ENCODE results near the gene E2F8.

Gene E2F8

GRCh38 chr11:19218786-19219460 is 21.8 kb downstream of the E2F8 start:
- DNase-seq, result no peak

GRCh38 chr11:19218216-19218615 is 22.5 kb downstream of the E2F8 start:
- no peak for DNase-seq

- no peak for DNase-seq
These were observed 23.9 kb downstream of the E2F8 start for GRCh38 chr11:19216709-19217374.

GRCh38 chr11:19216021-19216420 is 24.7 kb downstream of the E2F8 start:
- DNase-seq, result no peak

GRCh38 chr11:19209617-19210370 is 31.0 kb downstream of the E2F8 start:
- DNase-seq, result no peak

GRCh38 chr11:19208959-19209546 is 31.7 kb downstream of the E2F8 start:
- no peak for DNase-seq

- DNase-seq, result no peak
These were observed 32.6 kb downstream of the E2F8 start for GRCh38 chr11:19208181-19208580.

- DNase-seq, result no peak
These were observed 35.9 kb downstream of the E2F8 start for GRCh38 chr11:19204836-19205235.

GRCh38 chr11:19201737-19202605 is 38.8 kb downstream of the E2F8 start, which contains the start of gene CSRP3:
Gene CSRP3, minus strand, starts transcription at chr11:19201983. Its CDS starts 9,535 bp downstream, at chr11:19192448.
- DNase-seq, result no peak

GRCh38 chr11:19200410-19201201 is 40.1 kb downstream of the E2F8 start:
- no peak for DNase-seq

GRCh38 chr11:19199771-19200170 is 41.0 kb downstream of the E2F8 start:
- no peak for DNase-seq

- DNase-seq, result no peak
These were observed 41.7 kb downstream of the E2F8 start for GRCh38 chr11:19199048-19199447.

GRCh38 chr11:19196432-19196831 is 44.3 kb downstream of the E2F8 start:
- no peak for DNase-seq

GRCh38 chr11:19194620-19195308 is 46.0 kb downstream of the E2F8 start:
- no peak for DNase-seq

GRCh38 chr11:19193916-19194315 is 46.8 kb downstream of the E2F8 start:
- DNase-seq, result no peak

GRCh38 chr11:19191530-19192169 is 49.1 kb downstream of the E2F8 start:
- no peak for DNase-seq

GRCh38 chr11:19187833-19188258 is 52.9 kb downstream of the E2F8 start:
- DNase-seq, result no peak

GRCh38 chr11:19187114-19187832 is 53.5 kb downstream of the E2F8 start:
- no peak for DNase-seq

- no peak for DNase-seq
These were observed 55.2 kb downstream of the E2F8 start for GRCh38 chr11:19185516-19186052.

All from NCI-H1417 treated with DMSO at 0.1 percent for 48 hours (cell line).